ENCODE measurements around the gene C3orf70.

C3orf70 gene

DNA sequence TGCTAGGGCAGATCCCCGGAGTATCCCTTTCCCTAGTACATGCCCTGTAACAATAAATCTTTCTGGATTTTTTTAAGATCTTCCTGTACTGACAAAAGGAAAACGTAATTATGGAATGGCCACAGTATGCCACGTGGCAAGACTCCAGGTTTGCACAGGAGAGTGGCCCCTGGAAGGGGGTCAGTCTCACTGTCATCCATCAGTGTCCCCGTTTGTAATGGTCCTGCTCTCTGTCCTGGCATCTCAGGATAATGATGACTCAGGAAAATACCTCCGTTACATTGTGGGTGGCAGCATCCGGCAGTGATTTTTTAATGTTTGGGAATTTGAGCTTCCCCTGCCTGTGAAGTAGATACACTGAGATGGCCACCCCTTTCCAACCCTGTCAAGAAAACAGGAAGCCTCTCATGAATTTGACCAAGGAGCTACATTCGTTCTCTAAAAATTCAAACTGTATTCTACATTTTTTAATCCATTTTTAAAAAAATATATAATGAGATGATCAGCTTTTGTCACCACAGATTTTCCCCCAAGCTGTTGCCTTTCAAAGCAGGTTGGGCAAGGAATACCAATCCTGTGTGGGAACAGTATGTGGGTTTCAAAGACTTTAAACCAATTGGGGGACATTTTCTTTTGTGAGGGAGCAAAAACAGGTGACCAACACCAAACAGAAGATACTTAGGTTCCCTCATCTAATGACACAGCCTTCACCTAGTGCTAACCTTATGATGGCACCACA, 110.4 kb downstream of the C3orf70 start:
- no peak for DNase-seq

DNA sequence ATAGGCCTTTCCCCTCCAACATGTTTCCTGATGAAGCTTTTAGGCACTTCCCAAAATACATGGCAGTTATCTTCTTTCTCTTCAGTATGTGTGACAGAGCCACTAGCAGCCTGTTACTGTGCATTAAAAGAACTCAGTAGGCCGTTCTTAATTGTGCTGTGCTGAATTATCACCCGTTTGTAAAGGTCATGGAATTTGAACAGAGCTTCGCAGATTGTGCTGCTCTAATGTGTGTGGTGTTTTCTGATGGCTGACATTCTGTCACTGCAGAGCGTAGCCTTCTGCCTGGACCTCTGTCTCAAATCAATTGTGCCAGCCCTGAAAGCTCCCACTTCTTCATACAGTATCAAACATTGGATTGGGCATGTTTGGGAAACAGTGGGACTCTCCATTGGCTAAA, 111.3 kb downstream of the C3orf70 start:
- DNase-seq: no peak

DNA sequence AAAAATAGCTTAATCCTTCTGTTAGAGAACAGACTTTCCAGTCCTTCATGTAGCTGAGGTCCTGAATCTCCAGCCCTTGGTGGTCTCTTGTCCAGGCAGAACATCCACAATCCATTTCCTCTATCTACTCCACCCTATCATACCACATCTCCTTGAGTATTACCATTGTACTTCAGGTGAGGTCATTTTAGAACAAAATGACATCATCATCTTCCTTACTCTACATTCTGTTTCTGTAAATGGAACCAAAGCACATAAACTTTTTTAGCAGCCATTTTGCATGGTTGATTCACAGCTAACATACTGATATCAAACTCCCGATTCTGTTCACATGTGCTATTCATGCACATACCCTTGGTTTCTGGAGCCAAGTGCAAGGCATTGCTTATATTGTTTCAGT, 112.4 kb downstream of the C3orf70 start:
- DNase-seq: no peak

GRCh38 chr3:185037801-185038200, 115.1 kb downstream of the C3orf70 start:
- no peak for DNase-seq

DNA sequence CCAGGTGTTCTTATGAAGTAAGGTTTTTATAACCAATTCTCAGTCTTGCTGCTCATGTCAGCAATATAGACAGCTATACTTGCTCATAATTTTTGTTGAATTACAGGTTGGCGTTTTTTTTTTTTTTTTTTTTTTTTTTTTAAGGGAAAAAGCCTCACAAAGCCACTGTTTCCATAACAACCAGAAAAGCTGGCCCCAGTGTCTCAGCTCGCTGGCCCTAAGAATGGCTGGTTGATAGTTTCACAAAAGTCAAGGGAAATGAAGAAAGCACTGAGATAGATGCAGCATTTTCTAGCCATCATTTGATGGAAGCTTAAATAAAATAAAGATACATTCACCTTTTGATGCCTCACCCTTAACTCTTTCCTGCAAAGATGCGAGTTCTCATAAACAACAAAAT, 121.9 kb downstream of the C3orf70 start:
- no peak for DNase-seq

DNA sequence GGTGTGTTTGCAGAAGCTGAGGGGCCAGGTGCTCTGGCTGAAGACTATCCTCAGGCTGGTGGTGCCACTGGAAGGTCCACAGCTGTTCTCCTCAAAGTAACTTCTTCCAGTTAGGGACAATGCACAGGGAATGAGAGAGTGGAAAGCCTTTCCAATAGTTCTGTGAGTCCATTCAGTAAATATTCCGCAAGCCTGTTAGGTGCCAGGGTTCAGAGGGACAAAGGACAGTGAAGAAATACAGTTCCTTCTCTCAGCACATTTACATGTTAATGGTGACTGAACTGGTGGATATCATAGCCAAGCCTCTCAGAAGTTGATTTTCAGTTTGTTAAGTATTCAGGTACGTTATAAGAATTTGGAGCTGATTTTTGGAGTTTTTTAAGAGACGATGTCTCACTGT, 122.5 kb downstream of the C3orf70 start:
- no peak for DNase-seq

DNA sequence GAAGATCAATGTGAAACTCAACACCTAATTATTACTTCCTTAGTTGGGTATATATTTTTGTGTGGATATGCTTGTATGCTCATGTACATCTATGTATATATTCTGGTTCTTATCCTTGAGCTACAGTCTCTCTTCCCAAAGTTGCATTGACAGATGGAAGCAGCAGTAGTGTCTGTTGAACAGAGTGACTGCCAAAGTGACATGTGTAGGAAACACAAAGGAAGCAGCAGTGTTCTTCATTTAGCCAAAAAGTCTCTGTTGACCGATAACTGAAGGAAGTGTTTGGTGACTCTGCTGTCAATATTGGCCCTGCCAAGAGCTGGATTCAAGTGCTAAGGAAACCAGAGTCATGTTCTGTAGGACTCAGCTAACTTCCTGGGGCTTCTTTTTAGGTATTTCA, 123.8 kb downstream of the C3orf70 start:
- DNase-seq: no peak

DNA sequence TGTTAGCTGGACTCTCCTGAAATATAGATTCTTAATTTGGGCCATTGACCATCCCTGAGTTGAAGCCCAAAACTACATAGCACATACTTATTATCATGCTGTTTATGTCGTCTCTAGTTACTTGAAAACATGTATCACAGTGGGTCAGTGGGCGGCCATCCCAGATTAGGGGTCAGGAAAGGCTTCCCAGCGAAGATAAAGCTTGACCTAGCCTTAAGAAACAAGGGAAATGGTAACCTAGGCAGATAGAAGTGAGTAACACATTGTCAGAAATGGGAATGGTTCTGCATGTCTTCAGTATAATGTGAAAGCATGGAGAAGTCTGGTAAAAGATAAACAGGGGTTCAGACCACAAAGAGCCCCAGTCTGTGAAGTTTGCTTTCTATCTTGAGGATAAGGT, 124.7 kb downstream of the C3orf70 start:
- no peak for DNase-seq

All from SW 1271 (cell line).